Esophagus muscularis mucosa (tissue), 3 donors: Measurements from ENCODE around the gene BAG5.

Experiments
- POLR2A ChIP-seq: fragments of 450-650 bp; IDR thresholded peaks from one replicate; pipeline ENCODE4 v1.6.1; 2017; ENCODE audit warnings: antibody characterized with exemption, moderate library complexity, mild to moderate bottlenecking, low read depth
- POLR2AphosphoS5 ChIP-seq, 2 donors: sonication (generic); formaldehyde crosslinking; IDR thresholded peaks; one replicate each; pipeline ENCODE4 v1.6.1; 2017; ENCODE audit warnings: antibody characterized with exemption in 2 of 2
- TF ChIP-seq, protein P1 (sequence below), 3 experiments: fragments of 200-600 bp in 2 of 3; fragments of 450-650 bp in 1 of 3; sonication (generic) in 2 of 3; IDR thresholded peaks; one replicate each; pipeline ENCODE4 v1.5.1; 2017 to 2019; ENCODE audit warnings: antibody characterized with exemption in 3 of 3, mild to moderate bottlenecking in 2 of 3, moderate library complexity in 1 of 3

DNA sequence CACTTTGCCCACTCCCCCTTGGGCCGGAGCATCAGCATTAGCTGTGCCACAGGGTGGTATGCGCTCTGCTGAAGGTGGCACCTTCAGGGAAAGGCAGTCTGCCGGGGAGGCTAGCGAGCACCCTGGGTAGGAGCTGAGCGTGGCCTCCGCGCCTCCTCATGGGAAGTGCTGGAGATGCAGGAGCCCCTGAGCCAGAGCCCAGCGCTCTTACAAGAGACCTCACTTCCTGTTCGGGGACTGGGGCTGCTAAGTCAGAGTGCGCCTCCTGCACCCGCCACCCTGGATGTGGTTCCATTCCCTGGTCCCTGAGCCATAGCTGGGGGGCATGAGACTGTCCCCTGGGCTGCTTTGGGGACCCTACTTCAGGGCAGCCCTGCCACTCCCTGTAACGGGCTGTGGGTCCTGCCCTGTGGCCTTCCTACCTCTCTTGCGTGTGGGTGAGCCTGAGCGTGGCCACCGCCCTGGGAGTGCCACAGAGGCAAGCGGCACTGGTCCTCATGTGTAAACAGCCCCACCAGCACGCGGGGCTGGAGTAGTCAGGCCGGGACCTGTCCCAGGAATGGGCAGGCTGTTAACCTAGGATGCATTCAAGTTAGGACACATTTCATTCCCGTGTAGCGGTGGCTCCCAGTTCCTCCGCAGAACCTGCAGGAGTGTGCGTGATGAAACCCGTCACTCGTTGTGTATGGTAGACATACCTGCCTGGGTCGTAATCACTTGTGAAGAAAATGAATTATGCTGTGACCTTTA is 19.7 kb upstream of the BAG5 start:
- TF ChIP-seq POLR2A (no peak), POLR2AphosphoS5 (IDR thresholded peaks at IDR 0.05) (no peak)
- TF ChIP-seq, protein P1, sequence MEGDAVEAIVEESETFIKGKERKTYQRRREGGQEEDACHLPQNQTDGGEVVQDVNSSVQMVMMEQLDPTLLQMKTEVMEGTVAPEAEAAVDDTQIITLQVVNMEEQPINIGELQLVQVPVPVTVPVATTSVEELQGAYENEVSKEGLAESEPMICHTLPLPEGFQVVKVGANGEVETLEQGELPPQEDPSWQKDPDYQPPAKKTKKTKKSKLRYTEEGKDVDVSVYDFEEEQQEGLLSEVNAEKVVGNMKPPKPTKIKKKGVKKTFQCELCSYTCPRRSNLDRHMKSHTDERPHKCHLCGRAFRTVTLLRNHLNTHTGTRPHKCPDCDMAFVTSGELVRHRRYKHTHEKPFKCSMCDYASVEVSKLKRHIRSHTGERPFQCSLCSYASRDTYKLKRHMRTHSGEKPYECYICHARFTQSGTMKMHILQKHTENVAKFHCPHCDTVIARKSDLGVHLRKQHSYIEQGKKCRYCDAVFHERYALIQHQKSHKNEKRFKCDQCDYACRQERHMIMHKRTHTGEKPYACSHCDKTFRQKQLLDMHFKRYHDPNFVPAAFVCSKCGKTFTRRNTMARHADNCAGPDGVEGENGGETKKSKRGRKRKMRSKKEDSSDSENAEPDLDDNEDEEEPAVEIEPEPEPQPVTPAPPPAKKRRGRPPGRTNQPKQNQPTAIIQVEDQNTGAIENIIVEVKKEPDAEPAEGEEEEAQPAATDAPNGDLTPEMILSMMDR (IDR thresholded peaks at IDR 0.05) = no peak
